WI38 (cell line): Measurements from ENCODE around the gene NPIPB8.
"Not testable (repeated sequence)": the region's sequence is repeated elsewhere in the genome, so short reads cannot be mapped to it uniquely, and the experiment has no call there.

Source experiments
- H3K4me3 ChIP-seq: 2 replicates; pipeline ENCODE4 v1.5.1; 2011; ENCODE audit warnings: low read depth, mild to moderate bottlenecking, control low read depth, low read length
- CTCF ChIP-seq: IDR thresholded peaks from 2 replicates; pipeline ENCODE4 v1.5.1; 2012; ENCODE audit warnings: low read depth, mild to moderate bottlenecking, control low read depth, low read length

Gene NPIPB8

GRCh38 chr16:28596115-28596630, 41.7 kb upstream of the NPIPB8 start:
- no peak overlapping the region for H3K4me3 ChIP-seq
- TF ChIP-seq CTCF, result no peak

- TF ChIP-seq CTCF, result no peak
- no peak within 1 kb of the TSS for H3K4me3 ChIP-seq
Observed at GRCh38 chr16:28596840-28597691, 40.8 kb upstream of the NPIPB8 start, which contains the start of gene SULT1A2. Gene SULT1A2, minus strand, starts transcription at chr16:28597050. Its CDS starts 1,120 bp downstream, at chr16:28595930.

GRCh38 chr16:28597692-28598261, 40.1 kb upstream of the NPIPB8 start:
- TF ChIP-seq CTCF, result peak; percentile 7; the same call in 1 of the 2 replicates
- no peak overlapping the region for H3K4me3 ChIP-seq

- H3K4me3 ChIP-seq, result not testable (repeated sequence)
Observed at GRCh38 chr16:28599377-28600285, 38.2 kb upstream of the NPIPB8 start.

- H3K4me3 ChIP-seq, result not testable (repeated sequence)
Observed at GRCh38 chr16:28600965-28601364, 36.9 kb upstream of the NPIPB8 start.

- not testable (repeated sequence) for H3K4me3 ChIP-seq
Observed at GRCh38 chr16:28601589-28601988, 36.3 kb upstream of the NPIPB8 start.

GRCh38 chr16:28602062-28602461, 35.8 kb upstream of the NPIPB8 start:
- H3K4me3 ChIP-seq, result not testable (repeated sequence)

GRCh38 chr16:28602529-28602928, 35.3 kb upstream of the NPIPB8 start:
- H3K4me3 ChIP-seq, result no peak overlapping the region
- TF ChIP-seq CTCF, result no peak
